GM23338 (cell line): Measurements from ENCODE around the gene TMED8. TPM values are rescaled to one million over a fixed set of nuclear protein-coding genes. Genes with fewer than 3 reads are reported as not detected.

ENCODE experiments used
- ATAC-seq: fragments of 200-7000 bp; cut with Tn5 transposase; 3 replicates; pipeline ENCODE4 v1.9.1; 2020
- DNase-seq: peaks from one replicate; pipeline ENCODE4 v3.0.0-alpha.2; 2015; ENCODE audit warnings: low spot score
- H2AFZ ChIP-seq: fragments of 200-600 bp; sonication (generic); 2 replicates; pipeline ENCODE4 v1.8.0; 2016; ENCODE audit warnings: antibody characterized with exemption, mild to moderate bottlenecking, moderate library complexity
- H3F3A ChIP-seq: fragments of 200-600 bp; sonication (generic); replicated peaks from 2 replicates; pipeline ENCODE4 v1.8.0; 2017; ENCODE audit warnings: antibody characterized with exemption, mixed run types, low read depth
- H3K27ac ChIP-seq: fragments of 200-600 bp; sonication (generic); 2 replicates; pipeline ENCODE4 v1.6.1; 2016; ENCODE audit warnings: low read depth
- H3K27me3 ChIP-seq: fragments of 200-600 bp; sonication (generic); 2 replicates; pipeline ENCODE4 v1.8.0; 2016; ENCODE audit warnings: mild to moderate bottlenecking, mixed run types, moderate library complexity; ENCODE audit not compliant: insufficient read depth
- H3K36me3 ChIP-seq: fragments of 200-600 bp; sonication (generic); 2 replicates; pipeline ENCODE4 v1.8.0; 2016; ENCODE audit warnings: mild to moderate bottlenecking; ENCODE audit not compliant: insufficient read depth
- H3K4me1 ChIP-seq: fragments of 200-600 bp; sonication (generic); 2 replicates; pipeline ENCODE4 v1.8.0; 2016; ENCODE audit warnings: mild to moderate bottlenecking, moderate library complexity; ENCODE audit not compliant: insufficient read depth
- H3K4me2 ChIP-seq: fragments of 200-600 bp; sonication (generic); 2 replicates; pipeline ENCODE4 v1.7.1; 2017; ENCODE audit warnings: mixed run types
- H3K4me3 ChIP-seq: fragments of 200-600 bp; sonication (generic); 2 replicates; pipeline ENCODE4 v1.6.1; 2016; ENCODE audit warnings: mixed run types
- H3K79me2 ChIP-seq: fragments of 200-600 bp; sonication (generic); replicated peaks from 2 replicates; pipeline ENCODE4 v1.8.0; 2017; ENCODE audit warnings: mild to moderate bottlenecking; ENCODE audit not compliant: insufficient read depth
- H3K9me2 ChIP-seq: fragments of 200-600 bp; sonication (generic); 2 replicates; pipeline ENCODE4 v1.8.0; 2017; ENCODE audit not compliant: insufficient read depth
- H4K20me1 ChIP-seq: fragments of 200-600 bp; sonication (generic); replicated peaks from 2 replicates; pipeline ENCODE4 v1.8.0; 2017; ENCODE audit warnings: mild to moderate bottlenecking; ENCODE audit not compliant: insufficient read depth
- H3K27ac Mint-ChIP-seq: 2 replicates; pipeline ENCODE4 v1.8.0; 2020; ENCODE audit warnings: inconsistent platforms, mild to moderate bottlenecking, moderate library complexity, mixed read lengths
- H3K27me3 Mint-ChIP-seq: 3 replicates; pipeline ENCODE4 v1.8.0; 2022; ENCODE audit warnings: low read depth, mild to moderate bottlenecking, moderate library complexity, mixed read lengths, inconsistent platforms; ENCODE audit not compliant: insufficient read depth, poor library complexity
- H3K36me3 Mint-ChIP-seq: 3 replicates; pipeline ENCODE4 v1.8.0; 2021; ENCODE audit warnings: low read depth, mild to moderate bottlenecking, inconsistent platforms, moderate library complexity, mixed read lengths
- H3K4me1 Mint-ChIP-seq: 3 replicates; pipeline ENCODE4 v1.8.0; 2020; ENCODE audit warnings: mild to moderate bottlenecking, inconsistent platforms, mixed read lengths
- H3K4me3 Mint-ChIP-seq: 3 replicates; pipeline ENCODE4 v1.8.0; 2021; ENCODE audit warnings: moderate library complexity, mild to moderate bottlenecking, inconsistent platforms, mixed read lengths
- H3K9me3 Mint-ChIP-seq: 3 replicates; pipeline ENCODE4 v1.8.0; 2020; ENCODE audit warnings: moderate library complexity, mild to moderate bottlenecking, inconsistent platforms, mixed read lengths
- CREB1 ChIP-seq: fragments of 250-450 bp; sonication (Bioruptor Pico); IDR thresholded peaks from 2 replicates; pipeline ENCODE4 v1.5.0; 2020; ENCODE audit warnings: low read depth, mild to moderate bottlenecking, moderate library complexity
- EZH2 ChIP-seq: fragments of 200-600 bp; sonication (generic); IDR thresholded peaks from one replicate; pipeline ENCODE4 v1.8.0; 2017; ENCODE audit warnings: antibody characterized with exemption, mild to moderate bottlenecking, low read depth; ENCODE audit not compliant: unreplicated experiment
- EZH2phosphoT487 ChIP-seq: fragments of 200-600 bp; sonication (generic); IDR thresholded peaks from one replicate; pipeline ENCODE4 v1.8.1; 2018; ENCODE audit warnings: antibody characterized with exemption; ENCODE audit not compliant: unreplicated experiment
- JUNB ChIP-seq: IDR thresholded peaks from one replicate; pipeline ENCODE4 v1.6.1; 2016; ENCODE audit warnings: antibody characterized with exemption; ENCODE audit not compliant: unreplicated experiment
- NANOG ChIP-seq: IDR thresholded peaks from 2 replicates; pipeline ENCODE4 v1.6.1; 2016; ENCODE audit warnings: antibody characterized with exemption, borderline replicate concordance
- POLR2AphosphoS5 ChIP-seq: IDR thresholded peaks from 2 replicates; pipeline ENCODE4 v1.6.1; 2016; ENCODE audit warnings: antibody characterized with exemption, low read depth
- STAT1 ChIP-seq: IDR thresholded peaks from one replicate; pipeline ENCODE4 v1.6.1; 2016; ENCODE audit warnings: antibody characterized with exemption; ENCODE audit not compliant: unreplicated experiment
- ZNF114 ChIP-seq: fragments of 250-450 bp; sonication (Bioruptor Pico); IDR thresholded peaks from 2 replicates; pipeline ENCODE4 v1.5.0; 2020; ENCODE audit warnings: mild to moderate bottlenecking, moderate library complexity
- ZNF331 ChIP-seq: fragments of 250-450 bp; sonication (Bioruptor Pico); IDR thresholded peaks from 2 replicates; pipeline ENCODE4 v1.5.0; 2020; ENCODE audit warnings: low read depth, mild to moderate bottlenecking, moderate library complexity
- polyA plus RNA-seq: library from polyadenylated mRNA; unstranded; fragments of >200 nt; fragmentation: Nextera tagmentation; extraction: Ambion mirVana; gene quantifications from 2 replicates; pipeline ENCODE4 v1.2.1, GENCODE V29; 2016
- total RNA-seq: library from RNA; depleted of rRNA; stranded (reverse); fragments of >200 nt; shearing (Covaris generic); gene quantifications from 2 replicates; pipeline ENCODE4 v1.2.3, GENCODE V29; 2014
- TF ChIP-seq, protein P1 (sequence below): IDR thresholded peaks from 2 replicates; pipeline ENCODE4 v1.6.1; 2016; ENCODE audit warnings: antibody characterized with exemption
- TF ChIP-seq, protein P2 (sequence below): fragments of 250-450 bp; sonication (Bioruptor Pico); IDR thresholded peaks from 2 replicates; pipeline ENCODE4 v1.5.0; 2020; ENCODE audit warnings: mild to moderate bottlenecking, moderate library complexity
- TF ChIP-seq, protein P3 (sequence below): IDR thresholded peaks from one replicate; pipeline ENCODE4 v1.6.1; 2018; ENCODE audit warnings: antibody characterized with exemption; ENCODE audit not compliant: unreplicated experiment
- TF ChIP-seq, protein P4 (sequence below), 2 experiments: fragments of 200-600 bp in 1 of 2; sonication (generic) in 1 of 2; conservative IDR thresholded peaks; 2 replicates each; pipeline versions ENCODE4 v1.5.1 to v1.6.1; 2016 to 2017; ENCODE audit warnings: antibody characterized with exemption in 2 of 2, low read depth in 2 of 2, mild to moderate bottlenecking in 2 of 2, moderate library complexity in 1 of 2

Gene TMED8
- total and polyA plus RNA-seq, 2 experiments from 2014 or later: 4.3 to 13.8 TPM

DNA sequence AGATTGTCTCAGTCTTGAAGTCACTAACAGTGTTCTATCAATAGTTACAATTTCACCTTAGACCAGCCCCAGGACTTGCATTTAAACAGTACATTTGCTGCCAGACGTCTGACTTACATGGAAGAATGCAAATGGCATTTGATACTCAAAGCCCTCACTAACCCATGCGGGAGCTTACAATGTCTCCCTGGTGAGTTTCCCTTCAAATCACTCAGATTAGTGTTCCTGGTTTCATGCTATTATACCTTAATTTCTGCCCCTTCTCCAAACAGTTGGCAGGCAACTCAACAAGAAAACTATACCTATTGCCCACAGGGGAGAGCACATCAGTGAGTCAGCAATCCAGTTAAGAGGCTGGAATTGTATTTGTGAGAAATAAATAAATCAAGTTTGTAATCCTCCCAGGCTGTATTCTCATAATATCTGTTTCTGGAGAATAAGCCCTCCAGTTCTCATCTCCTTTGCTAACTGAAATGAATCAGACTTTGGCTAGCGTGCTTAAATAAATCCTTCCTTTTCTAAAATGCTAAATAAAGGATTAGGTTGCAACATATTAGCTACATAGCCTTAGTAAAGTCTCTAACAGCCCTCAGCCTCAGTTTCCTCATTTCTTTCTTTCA, 32.4 kb downstream of the TMED8 start:
- H3K4me1 Mint-ChIP-seq: peaks cover 37% of the 10 kb centered on the region
- no peak overlapping the region for H3K27ac ChIP-seq
- TF ChIP-seq EZH2phosphoT487 (no peak), NANOG (no peak), ZNF114 (CRISPR knock-in tag) (no peak), POLR2AphosphoS5 (no peak), JUNB (no peak), EZH2 (no peak), CREB1 (CRISPR knock-in tag) (no peak), STAT1 (no peak), ZNF331 (CRISPR knock-in tag) (no peak)
- TF ChIP-seq, protein P1, sequence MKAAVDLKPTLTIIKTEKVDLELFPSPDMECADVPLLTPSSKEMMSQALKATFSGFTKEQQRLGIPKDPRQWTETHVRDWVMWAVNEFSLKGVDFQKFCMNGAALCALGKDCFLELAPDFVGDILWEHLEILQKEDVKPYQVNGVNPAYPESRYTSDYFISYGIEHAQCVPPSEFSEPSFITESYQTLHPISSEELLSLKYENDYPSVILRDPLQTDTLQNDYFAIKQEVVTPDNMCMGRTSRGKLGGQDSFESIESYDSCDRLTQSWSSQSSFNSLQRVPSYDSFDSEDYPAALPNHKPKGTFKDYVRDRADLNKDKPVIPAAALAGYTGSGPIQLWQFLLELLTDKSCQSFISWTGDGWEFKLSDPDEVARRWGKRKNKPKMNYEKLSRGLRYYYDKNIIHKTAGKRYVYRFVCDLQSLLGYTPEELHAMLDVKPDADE: no peak
- TF ChIP-seq, protein P2, sequence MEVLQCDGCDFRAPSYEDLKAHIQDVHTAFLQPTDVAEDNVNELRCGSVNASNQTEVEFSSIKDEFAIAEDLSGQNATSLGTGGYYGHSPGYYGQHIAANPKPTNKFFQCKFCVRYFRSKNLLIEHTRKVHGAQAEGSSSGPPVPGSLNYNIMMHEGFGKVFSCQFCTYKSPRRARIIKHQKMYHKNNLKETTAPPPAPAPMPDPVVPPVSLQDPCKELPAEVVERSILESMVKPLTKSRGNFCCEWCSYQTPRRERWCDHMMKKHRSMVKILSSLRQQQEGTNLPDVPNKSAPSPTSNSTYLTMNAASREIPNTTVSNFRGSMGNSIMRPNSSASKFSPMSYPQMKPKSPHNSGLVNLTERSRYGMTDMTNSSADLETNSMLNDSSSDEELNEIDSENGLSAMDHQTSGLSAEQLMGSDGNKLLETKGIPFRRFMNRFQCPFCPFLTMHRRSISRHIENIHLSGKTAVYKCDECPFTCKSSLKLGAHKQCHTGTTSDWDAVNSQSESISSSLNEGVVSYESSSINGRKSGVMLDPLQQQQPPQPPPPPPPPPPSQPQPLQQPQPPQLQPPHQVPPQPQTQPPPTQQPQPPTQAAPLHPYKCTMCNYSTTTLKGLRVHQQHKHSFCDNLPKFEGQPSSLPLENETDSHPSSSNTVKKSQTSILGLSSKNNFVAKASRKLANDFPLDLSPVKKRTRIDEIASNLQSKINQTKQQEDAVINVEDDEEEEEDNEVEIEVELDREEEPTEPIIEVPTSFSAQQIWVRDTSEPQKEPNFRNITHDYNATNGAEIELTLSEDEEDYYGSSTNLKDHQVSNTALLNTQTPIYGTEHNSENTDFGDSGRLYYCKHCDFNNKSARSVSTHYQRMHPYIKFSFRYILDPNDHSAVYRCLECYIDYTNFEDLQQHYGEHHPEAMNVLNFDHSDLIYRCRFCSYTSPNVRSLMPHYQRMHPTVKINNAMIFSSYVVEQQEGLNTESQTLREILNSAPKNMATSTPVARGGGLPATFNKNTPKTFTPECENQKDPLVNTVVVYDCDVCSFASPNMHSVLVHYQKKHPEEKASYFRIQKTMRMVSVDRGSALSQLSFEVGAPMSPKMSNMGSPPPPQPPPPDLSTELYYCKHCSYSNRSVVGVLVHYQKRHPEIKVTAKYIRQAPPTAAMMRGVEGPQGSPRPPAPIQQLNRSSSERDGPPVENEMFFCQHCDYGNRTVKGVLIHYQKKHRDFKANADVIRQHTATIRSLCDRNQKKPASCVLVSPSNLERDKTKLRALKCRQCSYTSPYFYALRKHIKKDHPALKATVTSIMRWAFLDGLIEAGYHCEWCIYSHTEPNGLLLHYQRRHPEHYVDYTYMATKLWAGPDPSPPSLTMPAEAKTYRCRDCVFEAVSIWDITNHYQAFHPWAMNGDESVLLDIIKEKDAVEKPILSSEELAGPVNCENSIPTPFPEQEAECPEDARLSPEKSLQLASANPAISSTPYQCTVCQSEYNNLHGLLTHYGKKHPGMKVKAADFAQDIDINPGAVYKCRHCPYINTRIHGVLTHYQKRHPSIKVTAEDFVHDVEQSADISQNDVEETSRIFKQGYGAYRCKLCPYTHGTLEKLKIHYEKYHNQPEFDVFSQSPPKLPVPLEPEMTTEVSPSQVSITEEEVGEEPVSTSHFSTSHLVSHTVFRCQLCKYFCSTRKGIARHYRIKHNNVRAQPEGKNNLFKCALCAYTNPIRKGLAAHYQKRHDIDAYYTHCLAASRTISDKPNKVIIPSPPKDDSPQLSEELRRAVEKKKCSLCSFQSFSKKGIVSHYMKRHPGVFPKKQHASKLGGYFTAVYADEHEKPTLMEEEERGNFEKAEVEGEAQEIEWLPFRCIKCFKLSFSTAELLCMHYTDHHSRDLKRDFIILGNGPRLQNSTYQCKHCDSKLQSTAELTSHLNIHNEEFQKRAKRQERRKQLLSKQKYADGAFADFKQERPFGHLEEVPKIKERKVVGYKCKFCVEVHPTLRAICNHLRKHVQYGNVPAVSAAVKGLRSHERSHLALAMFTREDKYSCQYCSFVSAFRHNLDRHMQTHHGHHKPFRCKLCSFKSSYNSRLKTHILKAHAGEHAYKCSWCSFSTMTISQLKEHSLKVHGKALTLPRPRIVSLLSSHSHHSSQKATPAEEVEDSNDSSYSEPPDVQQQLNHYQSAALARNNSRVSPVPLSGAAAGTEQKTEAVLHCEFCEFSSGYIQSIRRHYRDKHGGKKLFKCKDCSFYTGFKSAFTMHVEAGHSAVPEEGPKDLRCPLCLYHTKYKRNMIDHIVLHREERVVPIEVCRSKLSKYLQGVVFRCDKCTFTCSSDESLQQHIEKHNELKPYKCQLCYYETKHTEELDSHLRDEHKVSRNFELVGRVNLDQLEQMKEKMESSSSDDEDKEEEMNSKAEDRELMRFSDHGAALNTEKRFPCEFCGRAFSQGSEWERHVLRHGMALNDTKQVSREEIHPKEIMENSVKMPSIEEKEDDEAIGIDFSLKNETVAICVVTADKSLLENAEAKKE (CRISPR knock-in tag): no peak
- TF ChIP-seq, protein P3, sequence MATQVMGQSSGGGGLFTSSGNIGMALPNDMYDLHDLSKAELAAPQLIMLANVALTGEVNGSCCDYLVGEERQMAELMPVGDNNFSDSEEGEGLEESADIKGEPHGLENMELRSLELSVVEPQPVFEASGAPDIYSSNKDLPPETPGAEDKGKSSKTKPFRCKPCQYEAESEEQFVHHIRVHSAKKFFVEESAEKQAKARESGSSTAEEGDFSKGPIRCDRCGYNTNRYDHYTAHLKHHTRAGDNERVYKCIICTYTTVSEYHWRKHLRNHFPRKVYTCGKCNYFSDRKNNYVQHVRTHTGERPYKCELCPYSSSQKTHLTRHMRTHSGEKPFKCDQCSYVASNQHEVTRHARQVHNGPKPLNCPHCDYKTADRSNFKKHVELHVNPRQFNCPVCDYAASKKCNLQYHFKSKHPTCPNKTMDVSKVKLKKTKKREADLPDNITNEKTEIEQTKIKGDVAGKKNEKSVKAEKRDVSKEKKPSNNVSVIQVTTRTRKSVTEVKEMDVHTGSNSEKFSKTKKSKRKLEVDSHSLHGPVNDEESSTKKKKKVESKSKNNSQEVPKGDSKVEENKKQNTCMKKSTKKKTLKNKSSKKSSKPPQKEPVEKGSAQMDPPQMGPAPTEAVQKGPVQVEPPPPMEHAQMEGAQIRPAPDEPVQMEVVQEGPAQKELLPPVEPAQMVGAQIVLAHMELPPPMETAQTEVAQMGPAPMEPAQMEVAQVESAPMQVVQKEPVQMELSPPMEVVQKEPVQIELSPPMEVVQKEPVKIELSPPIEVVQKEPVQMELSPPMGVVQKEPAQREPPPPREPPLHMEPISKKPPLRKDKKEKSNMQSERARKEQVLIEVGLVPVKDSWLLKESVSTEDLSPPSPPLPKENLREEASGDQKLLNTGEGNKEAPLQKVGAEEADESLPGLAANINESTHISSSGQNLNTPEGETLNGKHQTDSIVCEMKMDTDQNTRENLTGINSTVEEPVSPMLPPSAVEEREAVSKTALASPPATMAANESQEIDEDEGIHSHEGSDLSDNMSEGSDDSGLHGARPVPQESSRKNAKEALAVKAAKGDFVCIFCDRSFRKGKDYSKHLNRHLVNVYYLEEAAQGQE: no peak
- TF ChIP-seq, protein P4, sequence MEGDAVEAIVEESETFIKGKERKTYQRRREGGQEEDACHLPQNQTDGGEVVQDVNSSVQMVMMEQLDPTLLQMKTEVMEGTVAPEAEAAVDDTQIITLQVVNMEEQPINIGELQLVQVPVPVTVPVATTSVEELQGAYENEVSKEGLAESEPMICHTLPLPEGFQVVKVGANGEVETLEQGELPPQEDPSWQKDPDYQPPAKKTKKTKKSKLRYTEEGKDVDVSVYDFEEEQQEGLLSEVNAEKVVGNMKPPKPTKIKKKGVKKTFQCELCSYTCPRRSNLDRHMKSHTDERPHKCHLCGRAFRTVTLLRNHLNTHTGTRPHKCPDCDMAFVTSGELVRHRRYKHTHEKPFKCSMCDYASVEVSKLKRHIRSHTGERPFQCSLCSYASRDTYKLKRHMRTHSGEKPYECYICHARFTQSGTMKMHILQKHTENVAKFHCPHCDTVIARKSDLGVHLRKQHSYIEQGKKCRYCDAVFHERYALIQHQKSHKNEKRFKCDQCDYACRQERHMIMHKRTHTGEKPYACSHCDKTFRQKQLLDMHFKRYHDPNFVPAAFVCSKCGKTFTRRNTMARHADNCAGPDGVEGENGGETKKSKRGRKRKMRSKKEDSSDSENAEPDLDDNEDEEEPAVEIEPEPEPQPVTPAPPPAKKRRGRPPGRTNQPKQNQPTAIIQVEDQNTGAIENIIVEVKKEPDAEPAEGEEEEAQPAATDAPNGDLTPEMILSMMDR (conservative IDR thresholded peaks at IDR 0.05; ENCODE audit: low read depth in 2 of 2): no peak

More for the DNA sequence above, 32.4 kb downstream of the TMED8 start:
- ATAC-seq (no peak; the same call in 2 of the 3 replicates), DNase-seq (no peak)
- peak overlapping the region; percentile 33 for H3K27ac Mint-ChIP-seq
- peaks cover 16% of the 10 kb centered on the region for H3K36me3 Mint-ChIP-seq
- no peaks in the 10 kb centered on the region for H3F3A ChIP-seq
- H3K4me3 ChIP-seq: no peak overlapping the region
- no peaks in the 10 kb centered on the region; the same call in 2 of the 3 replicates for H3K9me3 Mint-ChIP-seq
- H2AFZ ChIP-seq: no peak overlapping the region
- H3K27me3 ChIP-seq: no peaks in the 10 kb centered on the region
- H4K20me1 ChIP-seq: no peaks in the 10 kb centered on the region
- H3K36me3 ChIP-seq: no peaks in the 10 kb centered on the region
- no peak overlapping the region for H3K4me3 Mint-ChIP-seq
- H3K4me1 ChIP-seq: peaks cover 20% of the 10 kb centered on the region
- no peaks in the 10 kb centered on the region for H3K27me3 Mint-ChIP-seq
- 0 out of 2 replicates have a peak overlapping the region, but pooled peaks have one; percentile 40 for H3K4me2 ChIP-seq
- peaks cover 4% of the 10 kb centered on the region; the same call in 1 of the 2 replicates for H3K9me2 ChIP-seq
- no peaks in the 10 kb centered on the region for H3K79me2 ChIP-seq
